SK-N-MC (cell line): Measurements from ENCODE around the gene GATA6.

Source experiments
- DNase-seq: peaks from one replicate; pipeline ENCODE4 v3.0.0-alpha.2; 2011; ENCODE audit warnings: low read depth, low spot score
- H3K27ac ChIP-seq: fragments of 200-600 bp; sonication (generic); 2 replicates; pipeline ENCODE4 v1.5.1; 2016; ENCODE audit warnings: mixed run types
- H3K36me3 ChIP-seq: fragments of 200-600 bp; sonication (generic); 2 replicates; pipeline ENCODE4 v1.6.1; 2017; ENCODE audit warnings: antibody characterized with exemption, low read length, mixed read lengths; ENCODE audit not compliant: insufficient read depth
- H3K4me3 ChIP-seq: fragments of 200-600 bp; sonication (generic); 2 replicates; pipeline ENCODE4 v1.5.1; 2016
- H3K9ac ChIP-seq: fragments of 200-600 bp; sonication (generic); 2 replicates; pipeline ENCODE4 v1.8.0; 2017; ENCODE audit warnings: mixed run types, mixed read lengths; ENCODE audit not compliant: insufficient read length
- H3K9me3 ChIP-seq: fragments of 200-600 bp; sonication (generic); 2 replicates; pipeline ENCODE4 v1.6.1; 2017; ENCODE audit warnings: low read depth, mild to moderate bottlenecking, antibody characterized with exemption, low read length, moderate library complexity, mixed read lengths
- EZH2 ChIP-seq: fragments of 200-600 bp; sonication (generic); IDR thresholded peaks from one replicate; pipeline ENCODE4 v1.6.1; 2017; ENCODE audit warnings: antibody characterized with exemption
- FOXP2 ChIP-seq: optimal IDR thresholded peaks from 2 replicates; pipeline ENCODE3; 2011; ENCODE audit warnings: mild to moderate bottlenecking, moderate library complexity; ENCODE audit not compliant: insufficient read depth; ENCODE audit errors: extremely low read length, control extremely low read depth
- POLR2AphosphoS5 ChIP-seq: IDR thresholded peaks from 2 replicates; pipeline ENCODE4 v1.6.1; 2012; ENCODE audit warnings: mild to moderate bottlenecking, low read depth, low read length, borderline replicate concordance

GATA6 gene

GRCh38 chr18:22169011-22169888, at the start of gene GATA6:
Gene GATA6 (plus strand): TSS chr18:22169589. CDS start chr18:22171145, 1,556 bp downstream.
- no peak for DNase-seq
- Histone ChIP-seq H3K36me3 (no peaks in the 10 kb centered on the region), H3K9ac (no peak within 1 kb of the TSS), H3K4me3 (peak within 1 kb of the TSS; percentile 70), H3K27ac (no peak within 1 kb of the TSS), H3K9me3 (no peaks in the 10 kb centered on the region)
- TF ChIP-seq FOXP2 (no peak), EZH2 (peak; percentile 71), POLR2AphosphoS5 (no peak)

- Histone ChIP-seq H3K27ac (no peak overlapping the region), H3K36me3 (no peaks in the 10 kb centered on the region), H3K9me3 (no peaks in the 10 kb centered on the region), H3K9ac (no peak overlapping the region), H3K4me3 (no peak overlapping the region)
- DNase-seq: no peak
- no peak for TF ChIP-seq POLR2AphosphoS5
- TF ChIP-seq FOXP2: no peak
- TF ChIP-seq EZH2: no peak
Observed at GRCh38 chr18:22124970-22125369, 44.4 kb upstream of the GATA6 start.

GRCh38 chr18:22128954-22129353, 40.4 kb upstream of the GATA6 start:
- Histone ChIP-seq H3K9ac (no peak overlapping the region), H3K36me3 (no peaks in the 10 kb centered on the region), H3K27ac (no peak overlapping the region), H3K4me3 (no peak overlapping the region), H3K9me3 (no peaks in the 10 kb centered on the region)
- no peak for DNase-seq
- TF ChIP-seq FOXP2 (no peak), POLR2AphosphoS5 (no peak), EZH2 (no peak)

GRCh38 chr18:22129778-22130177, 39.6 kb upstream of the GATA6 start:
- no peak overlapping the region for H3K9ac ChIP-seq
- H3K27ac ChIP-seq: no peak overlapping the region
- no peak overlapping the region for H3K4me3 ChIP-seq
- H3K36me3 ChIP-seq: no peaks in the 10 kb centered on the region
- no peak for DNase-seq
- TF ChIP-seq FOXP2 (no peak), EZH2 (no peak), POLR2AphosphoS5 (no peak)
- no peaks in the 10 kb centered on the region for H3K9me3 ChIP-seq

GRCh38 chr18:22132258-22132657, 37.1 kb upstream of the GATA6 start:
- DNase-seq: no peak
- Histone ChIP-seq H3K9me3 (no peaks in the 10 kb centered on the region), H3K9ac (no peak overlapping the region), H3K36me3 (no peaks in the 10 kb centered on the region), H3K27ac (no peak overlapping the region), H3K4me3 (no peak overlapping the region)
- no peak for TF ChIP-seq FOXP2

- Histone ChIP-seq H3K27ac (no peak overlapping the region), H3K4me3 (no peak overlapping the region), H3K9me3 (no peaks in the 10 kb centered on the region), H3K36me3 (no peaks in the 10 kb centered on the region), H3K9ac (no peak overlapping the region)
- DNase-seq: no peak
- no peak for TF ChIP-seq FOXP2
- no peak for TF ChIP-seq EZH2
- no peak for TF ChIP-seq POLR2AphosphoS5
Observed at GRCh38 chr18:22132763-22133162, 36.6 kb upstream of the GATA6 start.

GRCh38 chr18:22136395-22136794, 33.0 kb upstream of the GATA6 start:
- Histone ChIP-seq H3K4me3 (no peak overlapping the region), H3K9ac (no peak overlapping the region), H3K9me3 (no peaks in the 10 kb centered on the region), H3K27ac (no peak overlapping the region), H3K36me3 (no peaks in the 10 kb centered on the region)
- no peak for DNase-seq
- TF ChIP-seq EZH2: no peak
- TF ChIP-seq FOXP2: no peak
- TF ChIP-seq POLR2AphosphoS5: no peak

GRCh38 chr18:22141211-22141610, 28.2 kb upstream of the GATA6 start:
- H3K9ac ChIP-seq: no peak overlapping the region
- no peaks in the 10 kb centered on the region for H3K36me3 ChIP-seq
- no peak for DNase-seq
- H3K4me3 ChIP-seq: no peak overlapping the region
- H3K9me3 ChIP-seq: no peaks in the 10 kb centered on the region
- TF ChIP-seq EZH2 (no peak), FOXP2 (no peak), POLR2AphosphoS5 (no peak)
- H3K27ac ChIP-seq: no peak overlapping the region
